Activated T-cell treated with anti-CD3 and anti-CD28 coated beads for 48 hours (primary cell): ENCODE results near the gene TP53INP2.
"Not testable (repeated sequence)": the region's sequence is repeated elsewhere in the genome, so short reads cannot be mapped to it uniquely, and the experiment has no call there.

ENCODE experiments used
- DNase-seq: peaks from one replicate; pipeline ENCODE4 v3.0.0-alpha.2; 2020; ENCODE audit warnings: low read depth

TP53INP2 gene, protein sequence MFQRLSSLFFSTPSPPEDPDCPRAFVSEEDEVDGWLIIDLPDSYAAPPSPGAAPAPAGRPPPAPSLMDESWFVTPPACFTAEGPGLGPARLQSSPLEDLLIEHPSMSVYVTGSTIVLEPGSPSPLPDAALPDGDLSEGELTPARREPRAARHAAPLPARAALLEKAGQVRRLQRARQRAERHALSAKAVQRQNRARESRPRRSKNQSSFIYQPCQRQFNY

DNA sequence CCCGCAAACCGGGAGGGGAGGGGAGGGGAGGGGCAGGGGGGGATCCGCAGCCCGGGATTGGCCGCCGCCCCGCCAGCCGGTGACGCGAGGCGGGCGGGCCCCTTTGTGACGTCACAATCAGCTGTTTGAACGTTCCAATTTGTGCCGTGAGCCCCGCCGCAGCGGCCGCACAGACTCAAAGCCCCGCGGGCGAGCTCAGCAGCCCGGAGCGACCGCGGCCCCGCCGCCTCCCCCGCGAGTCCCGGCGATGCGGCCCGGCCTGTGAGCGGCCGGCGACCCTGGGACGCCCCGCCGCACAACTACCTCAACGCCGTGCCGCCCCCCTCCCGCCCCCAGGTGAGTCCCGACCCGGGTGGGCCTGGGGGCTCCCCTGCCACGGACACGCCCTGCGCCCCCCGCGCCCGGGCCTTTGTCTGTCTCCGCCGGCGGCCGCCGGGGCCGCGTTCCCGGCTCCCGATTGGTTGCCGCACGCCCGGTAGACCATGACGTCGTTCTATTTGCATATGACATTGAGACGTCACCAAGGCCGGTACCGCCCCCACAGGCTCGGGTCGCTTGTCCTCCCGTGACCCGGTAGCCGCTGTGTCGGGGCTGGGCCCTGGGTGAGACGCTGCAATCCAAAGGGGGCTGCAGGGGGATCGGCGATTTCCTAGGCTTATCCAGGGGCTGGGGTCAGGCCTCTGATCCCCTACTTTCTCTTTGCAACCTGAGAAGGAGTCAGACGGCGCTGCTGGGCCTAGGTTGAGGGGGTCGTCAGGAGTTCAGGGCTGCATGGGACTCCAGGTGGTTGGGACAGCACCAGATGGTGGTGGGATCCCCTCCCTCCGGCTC is at the start of gene TP53INP2:
Gene TP53INP2 (plus strand): TSS at position 168 of the 831 bp plus-strand sequence. CDS start 4,396 bp downstream, outside the sequence.
- peak; percentile 74 for DNase-seq

GRCh38 chr20:34658654-34659053 is 45.5 kb upstream of the TP53INP2 start:
- DNase-seq: not testable (repeated sequence)

DNA sequence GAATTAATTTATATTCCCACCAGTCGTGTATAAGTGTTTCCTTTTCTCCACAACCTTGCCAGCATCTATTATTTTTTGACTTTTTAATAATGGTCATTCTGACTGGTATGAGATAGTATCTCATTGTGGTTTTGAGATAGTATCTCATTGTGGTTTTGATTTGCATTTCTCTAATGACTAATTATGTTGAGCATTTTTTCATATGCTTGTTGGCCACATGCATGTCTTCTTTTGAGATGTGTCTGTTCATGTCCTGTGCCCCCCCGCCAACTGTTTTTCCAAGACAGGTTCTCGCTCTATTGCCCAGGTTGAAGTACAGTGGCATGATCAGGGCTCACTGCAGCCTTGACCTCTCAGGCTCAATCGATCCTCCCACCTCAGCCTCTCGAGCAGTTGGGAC is 42.3 kb upstream of the TP53INP2 start:
- DNase-seq: not testable (repeated sequence)

DNA sequence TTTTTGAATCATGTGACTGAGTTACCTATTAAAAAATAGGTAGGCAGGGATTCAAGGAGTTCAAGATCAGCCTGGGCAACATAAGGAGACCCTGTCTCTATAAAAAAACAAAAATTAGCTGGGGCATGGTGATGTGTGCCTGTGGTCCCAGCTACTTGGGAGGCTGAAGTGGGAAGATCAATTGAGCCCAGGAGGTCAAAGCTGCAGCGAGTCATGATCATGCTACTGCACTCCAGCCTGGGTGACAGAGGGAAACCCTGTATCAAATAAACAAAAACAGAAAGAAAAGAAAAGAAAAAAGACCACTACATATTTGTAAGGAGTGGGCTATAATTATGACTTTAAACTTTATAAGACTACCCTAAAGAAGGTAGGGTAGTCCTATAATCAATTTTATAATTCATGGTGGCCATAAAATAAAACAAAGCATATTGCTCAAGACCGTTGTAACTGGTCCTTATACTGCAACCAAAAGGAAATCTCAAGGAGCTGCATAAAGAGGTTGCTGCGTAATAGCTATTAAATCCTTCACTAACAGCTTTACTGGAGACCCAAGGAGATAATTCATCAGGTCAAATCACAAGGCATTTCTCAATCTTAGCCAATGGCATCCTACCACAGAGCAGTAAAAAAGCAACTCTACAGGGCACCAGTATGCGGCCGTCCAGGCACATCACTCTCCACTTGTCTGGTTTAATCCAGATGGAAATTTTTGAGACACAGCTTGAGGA is 40.8 kb upstream of the TP53INP2 start:
- no peak for DNase-seq

DNA sequence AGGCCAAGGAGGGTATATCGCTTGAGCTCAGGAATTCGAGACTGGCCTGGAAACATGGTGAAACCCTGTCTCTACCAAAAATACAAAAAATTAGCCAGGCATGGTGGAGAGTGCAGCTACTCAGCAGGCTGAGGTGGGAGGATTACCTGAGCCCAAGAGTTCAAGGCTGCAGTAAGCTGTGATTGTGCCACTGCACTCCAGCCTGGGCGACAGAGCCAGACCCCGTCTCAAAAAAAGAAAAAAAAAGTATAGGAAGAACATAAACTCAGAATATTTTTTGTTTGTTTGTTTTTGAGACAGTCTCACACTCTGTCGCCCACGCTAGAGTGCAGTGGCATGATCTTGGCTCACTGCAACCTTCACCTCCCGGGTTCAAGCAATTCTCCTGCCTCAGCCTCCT is 39.4 kb upstream of the TP53INP2 start:
- not testable (repeated sequence) for DNase-seq

DNA sequence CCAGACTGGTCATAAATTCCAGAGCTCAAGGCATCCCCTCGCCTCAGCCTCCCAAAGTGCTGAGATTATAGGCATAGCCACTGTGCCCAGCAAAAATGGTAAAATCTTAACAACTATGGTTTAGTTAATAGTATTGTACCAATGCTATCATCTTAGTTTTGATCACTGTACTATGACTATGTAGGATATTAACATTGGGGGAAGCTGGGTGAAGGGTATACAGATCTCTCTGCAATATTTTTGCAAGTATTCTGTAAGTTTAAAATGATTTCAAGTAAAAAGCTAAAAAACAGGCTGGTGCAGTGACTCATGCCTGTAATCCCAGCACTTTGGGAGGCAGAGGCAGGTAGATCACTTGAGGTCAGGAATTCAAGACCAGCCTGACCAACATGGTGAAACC is 35.0 kb upstream of the TP53INP2 start:
- no peak for DNase-seq

DNA sequence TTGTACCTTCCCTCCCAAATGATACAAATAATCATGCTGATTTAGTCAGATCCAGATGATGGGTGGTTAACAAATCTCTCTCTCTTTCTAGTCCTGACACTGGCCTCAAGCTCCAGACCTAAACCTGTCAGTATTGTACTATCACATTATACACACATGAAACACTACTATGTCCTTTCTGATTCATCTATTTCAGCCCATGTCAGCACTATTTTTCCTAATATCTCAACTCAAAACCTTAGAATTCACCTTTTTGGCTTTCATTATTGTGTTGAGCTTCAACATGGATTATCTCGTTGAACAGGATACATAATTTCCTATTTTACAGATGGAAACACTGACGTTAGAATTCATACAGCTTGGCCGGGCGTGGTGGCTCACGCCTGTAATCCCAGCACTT is 30.7 kb upstream of the TP53INP2 start:
- DNase-seq: no peak

- no peak for DNase-seq
Observed at GRCh38 chr20:34675561-34675960, 28.6 kb upstream of the TP53INP2 start.

- DNase-seq: no peak
Observed at GRCh38 chr20:34675993-34676641, 28.0 kb upstream of the TP53INP2 start.

DNA sequence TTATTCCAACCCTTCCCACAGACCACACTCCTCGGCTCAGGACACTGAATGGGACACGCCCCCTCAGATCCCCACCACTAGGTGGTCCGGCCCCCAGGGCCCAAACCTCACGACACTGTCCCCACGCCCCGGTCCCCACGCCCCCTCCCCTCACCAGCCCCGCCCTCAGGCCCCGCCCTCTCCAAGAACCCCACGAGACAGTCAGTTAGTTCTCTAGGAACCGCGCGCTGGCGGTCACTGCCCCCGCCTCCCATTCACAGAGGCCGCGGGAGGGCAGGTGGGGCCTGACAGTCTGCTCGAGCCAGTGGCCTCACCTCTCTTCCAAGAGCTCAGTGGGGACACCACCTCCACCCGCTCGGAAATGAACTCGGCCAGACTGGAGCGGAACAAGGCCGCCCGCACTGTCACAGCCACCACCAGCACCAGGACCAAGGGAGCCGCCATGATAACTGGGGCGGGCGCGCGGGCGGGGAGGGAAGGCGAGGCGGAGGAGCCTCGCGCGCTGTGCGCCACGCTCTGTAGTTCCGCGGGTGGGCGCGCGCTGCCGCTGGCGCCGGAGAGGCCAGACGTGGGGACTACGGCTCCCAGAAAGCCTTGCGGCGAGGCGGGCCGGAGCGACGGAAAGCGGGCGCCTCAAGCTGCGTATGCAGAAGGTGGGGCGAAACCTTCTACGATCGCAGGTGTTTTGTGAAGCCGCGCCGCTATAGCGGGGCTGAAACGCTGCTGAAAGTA is 27.3 kb upstream of the TP53INP2 start, which contains the start of gene PIGU:
Gene PIGU (minus strand): TSS at position 451 of the 732 bp plus-strand sequence. CDS start 7 bp downstream, at position 444.
- DNase-seq: peak; percentile 95

GRCh38 chr20:34680586-34681175 is 23.5 kb upstream of the TP53INP2 start:
- no peak for DNase-seq

DNA sequence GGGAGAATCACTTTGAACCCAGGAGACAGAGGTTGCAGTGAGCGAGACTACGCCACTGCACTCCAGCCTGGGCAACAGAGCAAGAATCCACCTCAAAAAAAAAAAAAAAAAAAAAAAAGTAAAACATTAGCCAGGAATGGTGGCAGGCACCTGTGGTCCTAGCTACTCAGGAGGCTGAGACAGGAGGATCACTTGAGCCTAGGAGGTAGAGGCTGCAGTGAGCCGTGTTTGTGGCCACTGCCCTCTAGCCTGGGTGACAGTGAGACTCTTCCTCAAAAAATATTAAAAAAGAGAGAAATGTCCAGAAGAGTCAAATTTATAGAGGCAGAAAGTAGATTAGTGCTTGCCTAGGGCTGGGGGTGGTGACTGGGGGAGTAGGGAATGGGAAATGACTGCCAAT is 20.5 kb upstream of the TP53INP2 start:
- DNase-seq: no peak

DNA sequence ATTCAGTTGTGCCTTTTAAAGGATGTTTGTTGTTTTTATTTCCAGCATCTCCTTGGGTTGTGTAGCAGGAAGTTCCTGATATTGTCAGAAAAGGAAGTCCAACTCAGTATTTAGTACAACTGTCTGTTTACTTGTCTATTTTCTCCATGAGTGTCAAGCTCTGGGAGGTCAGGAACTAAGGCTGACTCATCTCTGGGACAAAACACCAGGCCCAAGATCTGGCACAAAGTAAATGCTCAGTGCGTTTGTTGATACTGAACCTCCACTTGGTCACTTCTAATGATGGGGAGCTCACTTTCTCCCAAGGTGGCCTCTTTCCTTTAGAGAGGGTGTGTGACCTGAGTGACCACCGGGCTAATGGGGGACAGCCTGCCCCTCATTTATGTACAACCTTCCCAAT is 14.7 kb upstream of the TP53INP2 start:
- DNase-seq: no peak

GRCh38 chr20:34691838-34692237 is 12.3 kb upstream of the TP53INP2 start:
- DNase-seq: no peak

DNA sequence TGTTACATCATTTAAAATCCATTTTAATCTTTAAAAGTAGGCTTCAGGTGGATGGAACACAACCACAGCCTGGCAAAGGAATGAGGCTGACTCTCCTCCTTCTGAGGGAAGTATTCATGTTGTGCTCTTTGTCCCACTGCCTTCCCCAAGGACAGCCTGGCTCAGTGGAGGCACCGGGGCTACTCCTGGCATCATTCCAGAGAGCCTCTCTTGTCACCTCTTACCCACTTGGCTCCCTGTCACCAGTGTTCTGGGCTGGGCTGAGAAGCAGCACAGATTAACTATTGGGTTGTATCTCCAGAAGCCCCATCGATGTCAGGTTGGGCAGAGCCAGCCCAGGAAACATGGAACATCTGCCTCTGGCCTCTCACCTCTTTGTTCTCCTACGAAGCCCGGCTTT is 10.7 kb upstream of the TP53INP2 start:
- no peak for DNase-seq

DNA sequence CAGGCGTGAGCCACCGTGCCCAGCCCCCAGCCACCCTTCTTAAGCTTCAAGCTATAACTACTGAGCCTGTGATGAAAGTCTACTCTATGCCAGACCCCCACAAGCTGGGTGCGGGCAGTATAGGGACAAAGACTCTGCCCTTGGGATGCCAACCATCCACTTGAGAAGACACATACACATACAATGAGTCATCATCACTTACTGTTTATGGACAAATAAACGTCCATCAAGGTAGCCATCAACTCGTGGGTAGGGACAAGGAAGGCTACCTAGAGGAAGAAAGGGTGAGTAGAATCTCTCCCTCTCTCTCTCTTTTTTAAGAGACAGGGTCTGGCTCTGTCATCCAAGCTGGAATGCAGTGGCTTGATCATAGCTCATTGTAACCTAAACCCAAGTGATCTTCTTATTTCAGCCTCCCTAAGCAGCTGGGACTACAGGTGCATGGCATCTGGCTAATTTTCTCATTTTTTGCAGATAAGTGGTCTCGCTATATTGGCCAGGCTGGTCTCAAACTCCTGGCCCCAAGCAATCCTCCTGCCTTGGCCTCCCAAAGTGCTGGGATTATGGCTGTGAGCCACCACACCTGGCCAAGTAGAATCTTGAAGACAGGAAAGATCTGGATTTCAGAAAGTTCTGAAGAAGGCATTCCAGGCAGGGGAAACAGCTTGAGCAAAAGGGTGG is 2.6 kb upstream of the TP53INP2 start:
- no peak for DNase-seq

DNA sequence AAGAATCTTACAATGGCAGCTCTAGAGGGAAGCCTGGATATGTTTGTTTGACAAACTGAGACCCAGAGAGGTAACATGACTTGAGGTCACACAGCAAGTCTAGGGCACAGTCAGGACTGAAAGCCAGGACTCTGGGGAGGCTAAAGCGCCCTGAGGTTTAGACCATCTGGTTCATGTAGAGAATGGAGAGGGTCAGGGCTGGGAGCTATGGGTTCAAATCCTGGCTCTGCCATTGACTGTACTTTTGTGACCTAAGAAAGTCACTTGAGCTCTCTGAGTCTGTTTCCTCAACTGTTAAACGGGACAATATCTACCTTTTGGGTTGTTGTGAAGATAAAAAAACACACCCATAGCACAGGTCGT is 1.1 kb upstream of the TP53INP2 start:
- no peak for DNase-seq

DNA sequence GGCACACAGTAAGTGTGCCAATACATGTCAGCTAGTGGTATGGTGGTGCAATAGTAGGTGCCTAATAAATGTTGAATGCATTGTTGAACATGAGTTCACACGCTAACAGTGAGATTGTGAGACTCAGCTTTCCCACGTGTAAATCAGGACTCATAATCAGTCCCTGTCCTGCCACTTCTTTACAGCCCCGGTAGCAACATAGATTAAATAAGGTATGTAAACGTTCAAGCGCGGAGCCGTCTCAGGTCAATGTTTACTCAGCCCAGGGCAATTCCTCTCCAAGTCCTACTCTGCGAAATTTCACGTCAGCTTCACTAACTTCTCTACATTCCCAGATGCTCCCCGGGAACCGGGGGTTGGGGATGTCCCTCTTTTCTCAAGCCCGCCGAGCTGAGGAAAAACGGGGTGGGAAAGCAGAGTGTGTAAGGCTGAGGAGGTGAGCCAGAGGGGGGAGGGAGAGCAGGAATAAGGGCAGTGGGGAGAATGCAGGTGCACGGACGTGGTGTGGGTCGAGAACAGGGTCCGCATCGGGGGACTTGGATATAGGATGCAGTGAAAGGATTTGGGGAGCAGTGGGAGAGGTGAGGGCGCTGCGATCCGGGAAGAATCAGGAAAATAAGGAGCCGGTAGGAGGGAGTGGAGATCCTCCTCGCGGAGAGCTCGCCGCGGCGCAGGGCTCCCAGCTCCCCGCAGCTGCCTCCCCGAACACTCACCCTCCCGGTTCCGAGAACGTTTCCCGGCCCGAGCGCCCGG is 544 bp upstream of the TP53INP2 start:
- no peak for DNase-seq

DNA sequence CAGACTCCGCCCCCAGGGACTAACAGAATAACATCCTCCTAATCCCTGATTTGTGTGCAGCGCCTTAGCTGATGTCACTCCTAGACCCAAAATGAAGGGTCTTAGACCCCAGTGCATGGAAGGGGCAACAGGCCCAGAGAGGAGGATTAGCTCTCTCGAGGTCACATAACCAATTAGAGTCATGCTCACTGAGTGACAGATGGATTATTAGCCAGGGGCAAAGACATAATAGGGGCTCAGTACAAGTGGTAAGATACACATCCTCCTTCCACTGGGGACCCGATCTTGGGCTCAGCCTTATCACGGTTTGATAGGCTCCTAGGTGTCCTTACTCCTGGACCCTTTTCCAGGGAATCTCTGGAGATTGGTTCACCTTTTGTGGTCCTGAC is 858 bp downstream of the TP53INP2 start:
- DNase-seq: no peak
